ENCODE data around the gene ERC1. TPM values are rescaled to one million over a fixed set of nuclear protein-coding genes. Genes with fewer than 3 reads are reported as not detected.

Gene ERC1
- total RNA-seq, 4 donors from 2014 or later: 28.5 to 71.7 (median 38.5) TPM

- H3K9me3 ChIP-seq: no peaks in the 10 kb centered on the region
- TF ChIP-seq CTCF (IDR thresholded peaks at IDR 0.05) (no peak), EP300 (IDR thresholded peaks at IDR 0.05) (no peak), POLR2A (IDR thresholded peaks at IDR 0.05) (no peak), POLR2AphosphoS5 (IDR thresholded peaks at IDR 0.05) (no peak)
- H3K27ac ChIP-seq: peak overlapping the region; percentile 10
- no peak for DNase-seq (ENCODE audit: low spot score in 2 of 2)
- 80% methylated on average over 5 of the region's 5 CpGs for WGBS
- no peaks in the 10 kb centered on the region for H3K27me3 ChIP-seq
- H3K36me3 ChIP-seq: no peaks in the 10 kb centered on the region
- H3K4me3 ChIP-seq: no peak overlapping the region
- H3K4me1 ChIP-seq: peaks cover 5% of the 10 kb centered on the region
Measured at GRCh38 chr12:1428671-1429070, 437.6 kb downstream of the ERC1 start.

GRCh38 chr12:1429980-1430379 lies 439.0 kb downstream of the ERC1 start:
- no peak for DNase-seq (ENCODE audit: low spot score in 2 of 2)
- Histone ChIP-seq H3K4me3 (no peak overlapping the region), H3K27me3 (no peaks in the 10 kb centered on the region), H3K4me1 (peaks cover 5% of the 10 kb centered on the region), H3K9me3 (no peaks in the 10 kb centered on the region), H3K27ac (no peak overlapping the region), H3K36me3 (no peaks in the 10 kb centered on the region)
- TF ChIP-seq CTCF (IDR thresholded peaks at IDR 0.05) (no peak), POLR2A (IDR thresholded peaks at IDR 0.05) (no peak), EP300 (IDR thresholded peaks at IDR 0.05) (no peak), POLR2AphosphoS5 (IDR thresholded peaks at IDR 0.05) (no peak)
- 77% methylated on average over 4 of the region's 4 CpGs for WGBS

GRCh38 chr12:1434296-1434955 lies 443.4 kb downstream of the ERC1 start:
- H3K27ac ChIP-seq: no peak overlapping the region
- H3K4me3 ChIP-seq: no peak overlapping the region
- H3K36me3 ChIP-seq: no peaks in the 10 kb centered on the region
- H3K9me3 ChIP-seq: no peaks in the 10 kb centered on the region
- H3K27me3 ChIP-seq: no peaks in the 10 kb centered on the region
- no peak for DNase-seq (ENCODE audit: low spot score in 2 of 2)
- 94% methylated on average over 14 of the region's 14 CpGs for WGBS
- TF ChIP-seq POLR2AphosphoS5 (IDR thresholded peaks at IDR 0.05) (no peak), EP300 (IDR thresholded peaks at IDR 0.05) (no peak), CTCF (IDR thresholded peaks at IDR 0.05) (no peak), POLR2A (IDR thresholded peaks at IDR 0.05) (no peak)
- peaks cover 5% of the 10 kb centered on the region for H3K4me1 ChIP-seq

- 65% methylated on average over 3 of the region's 3 CpGs for WGBS
- Histone ChIP-seq H3K4me1 (no peaks in the 10 kb centered on the region), H3K27ac (no peak overlapping the region), H3K4me3 (no peak overlapping the region), H3K27me3 (no peaks in the 10 kb centered on the region), H3K9me3 (no peaks in the 10 kb centered on the region), H3K36me3 (no peaks in the 10 kb centered on the region)
- TF ChIP-seq POLR2A (IDR thresholded peaks at IDR 0.05): no peak
- TF ChIP-seq EP300 (IDR thresholded peaks at IDR 0.05): no peak
- TF ChIP-seq POLR2AphosphoS5 (IDR thresholded peaks at IDR 0.05): no peak
- TF ChIP-seq CTCF (IDR thresholded peaks at IDR 0.05): no peak
- no peak for DNase-seq (ENCODE audit: low spot score in 2 of 2)
Measured at GRCh38 chr12:1435044-1435443, 444.0 kb downstream of the ERC1 start.

- no peaks in the 10 kb centered on the region for H3K27me3 ChIP-seq
- no peak for DNase-seq (ENCODE audit: low spot score in 2 of 2)
- WGBS: 70% methylated on average over 3 of the region's 3 CpGs
- H3K36me3 ChIP-seq: no peaks in the 10 kb centered on the region
- TF ChIP-seq EP300 (IDR thresholded peaks at IDR 0.05) (no peak), POLR2AphosphoS5 (IDR thresholded peaks at IDR 0.05) (no peak), POLR2A (IDR thresholded peaks at IDR 0.05) (no peak), CTCF (IDR thresholded peaks at IDR 0.05) (no peak)
- H3K4me3 ChIP-seq: no peak overlapping the region
- no peaks in the 10 kb centered on the region for H3K9me3 ChIP-seq
- no peak overlapping the region for H3K27ac ChIP-seq
- H3K4me1 ChIP-seq: no peaks in the 10 kb centered on the region
Measured at GRCh38 chr12:1435456-1435855, 444.4 kb downstream of the ERC1 start.

All from suprapubic skin (tissue), 4 donors.